ENCODE results near the gene SF3B2. TPM values are rescaled to one million over a fixed set of nuclear protein-coding genes. Genes with fewer than 3 reads are reported as not detected.
"Not testable (repeated sequence)": the region's sequence is repeated elsewhere in the genome, so short reads cannot be mapped to it uniquely, and the experiment has no call there.

Gene SF3B2
- total RNA-seq, 1 experiment from 2014 or later: 237 TPM

GRCh38 chr11:66008468-66009101, 43.6 kb upstream of the SF3B2 start:
- no peaks in the 10 kb centered on the region for H3K9me3 ChIP-seq (ENCODE audit: control insufficient read depth, low read depth, low read length)
- Mint-ChIP-seq H3K27ac (no peak overlapping the region; a peak in 1 of 7 replicates), H3K36me3 (ENCODE audit: insufficient read depth in 1 of 3, low read depth in 3 of 3) (peaks cover 5 to 23% (median 17%) of the 10 kb centered on the region in 3 experiments; a peak in 5 of 7 replicates), H3K4me3 (no peak overlapping the region), H3K9me3 (no peaks in the 10 kb centered on the region), H3K4me1 (peaks cover 16 to 30% of the 10 kb centered on the region in 2 experiments), H3K27me3 (ENCODE audit: low read depth) (no peaks in the 10 kb centered on the region; the same call in 1 of the 2 replicates)
- H4K20me1 ChIP-seq (ENCODE audit: control insufficient read depth, insufficient read depth, insufficient read length): no peaks in the 10 kb centered on the region
- no peak overlapping the region for H3K9ac ChIP-seq (ENCODE audit: extremely low read depth, insufficient read length, low read length)
- no peak overlapping the region for H2BK5ac ChIP-seq (ENCODE audit: insufficient read length, low read length)
- no peak overlapping the region for H4K5ac ChIP-seq (ENCODE audit: insufficient read length, low read depth, low read length)
- H3K27ac ChIP-seq (ENCODE audit: insufficient read length, low read depth, low read length): no peak overlapping the region
- H4K8ac ChIP-seq (replicated peaks; ENCODE audit: insufficient read length, low read depth, low read length): no peak overlapping the region
- no peak for DNase-seq
- H2BK120ac ChIP-seq (ENCODE audit: low read depth, low read length, poor library complexity, severe bottlenecking): no peak overlapping the region
- H3K79me2 ChIP-seq (ENCODE audit: insufficient read depth, low read length): no peaks in the 10 kb centered on the region
- H2AK5ac ChIP-seq (ENCODE audit: insufficient read length, low read length): no peak overlapping the region
- TF ChIP-seq CTCF (conservative IDR thresholded peaks at IDR 0.05): no peak
- no peak overlapping the region for H3K14ac ChIP-seq (ENCODE audit: insufficient read depth, low read length)
- H3K4me1 ChIP-seq (ENCODE audit: insufficient read depth, low read length): no peaks in the 10 kb centered on the region
- no peak overlapping the region for H2BK12ac ChIP-seq (ENCODE audit: insufficient read length, low read depth, low read length)
- no peaks in the 10 kb centered on the region for H3K79me1 ChIP-seq (ENCODE audit: insufficient read depth, low read depth, low read length, poor library complexity, severe bottlenecking)
- no peak overlapping the region for H3K23ac ChIP-seq (ENCODE audit: insufficient read length, low read depth, low read length)
- no CpG with 5 or more reads among the region's 10 CpGs for WGBS (ENCODE audit: extremely low coverage, insufficient read length, low lambda C conversion rate)
- H3T11ph ChIP-seq (ENCODE audit: low read length): no peak overlapping the region
- H3K23me2 ChIP-seq (ENCODE audit: insufficient read length, low read depth, low read length, poor library complexity, severe bottlenecking): peaks cover 5% of the 10 kb centered on the region
- H2BK15ac ChIP-seq (ENCODE audit: low read depth, low read length): no peak overlapping the region
- H4K91ac ChIP-seq (ENCODE audit: insufficient read length, low read depth, low read length): no peak overlapping the region
- no peak overlapping the region for H3K18ac ChIP-seq (ENCODE audit: insufficient read length, low read depth, low read length)
- no peak overlapping the region for H3K4ac ChIP-seq (ENCODE audit: low read depth, low read length)
- H3K56ac ChIP-seq (ENCODE audit: insufficient read length, low read depth, low read length): no peak overlapping the region
- H2BK20ac ChIP-seq (ENCODE audit: low read depth, low read length, poor library complexity, severe bottlenecking): no peak overlapping the region
- H3K27me3 ChIP-seq (ENCODE audit: insufficient read depth, low read length): peaks cover 4% of the 10 kb centered on the region; the same call in 1 of the 2 replicates
- H2AFZ ChIP-seq (ENCODE audit: low read length): no peak overlapping the region
- no peak overlapping the region for H3K4me2 ChIP-seq (ENCODE audit: insufficient read depth, insufficient read length, low read length)

- not testable (repeated sequence) for H3K27me3 ChIP-seq (ENCODE audit: insufficient read depth, low read length); H4K91ac ChIP-seq (ENCODE audit: insufficient read length, low read depth, low read length); H3K18ac ChIP-seq (ENCODE audit: insufficient read length, low read depth, low read length); H3K56ac ChIP-seq (ENCODE audit: insufficient read length, low read depth, low read length); H3K27ac ChIP-seq (ENCODE audit: insufficient read length, low read depth, low read length); H3K9me3 Mint-ChIP-seq; H3K9me3 ChIP-seq (ENCODE audit: control insufficient read depth, low read depth, low read length); H3K4me3 Mint-ChIP-seq; H3T11ph ChIP-seq (ENCODE audit: low read length); H2BK20ac ChIP-seq (ENCODE audit: low read depth, low read length, poor library complexity, severe bottlenecking); H4K5ac ChIP-seq (ENCODE audit: insufficient read length, low read depth, low read length); H2BK120ac ChIP-seq (ENCODE audit: low read depth, low read length, poor library complexity, severe bottlenecking); H3K27ac Mint-ChIP-seq; H3K14ac ChIP-seq (ENCODE audit: insufficient read depth, low read length); H3K23ac ChIP-seq (ENCODE audit: insufficient read length, low read depth, low read length); H3K23me2 ChIP-seq (ENCODE audit: insufficient read length, low read depth, low read length, poor library complexity, severe bottlenecking); H3K79me2 ChIP-seq (ENCODE audit: insufficient read depth, low read length); H2BK15ac ChIP-seq (ENCODE audit: low read depth, low read length); H4K20me1 ChIP-seq (ENCODE audit: control insufficient read depth, insufficient read depth, insufficient read length); DNase-seq; H2BK12ac ChIP-seq (ENCODE audit: insufficient read length, low read depth, low read length); H2AK5ac ChIP-seq (ENCODE audit: insufficient read length, low read length); H3K9ac ChIP-seq (ENCODE audit: extremely low read depth, insufficient read length, low read length); H4K8ac ChIP-seq (replicated peaks; ENCODE audit: insufficient read length, low read depth, low read length); H3K4me1 ChIP-seq (ENCODE audit: insufficient read depth, low read length); H2BK5ac ChIP-seq (ENCODE audit: insufficient read length, low read length); H2AFZ ChIP-seq (ENCODE audit: low read length); H3K4me2 ChIP-seq (ENCODE audit: insufficient read depth, insufficient read length, low read length); H3K27me3 Mint-ChIP-seq (ENCODE audit: low read depth); H3K79me1 ChIP-seq (ENCODE audit: insufficient read depth, low read depth, low read length, poor library complexity, severe bottlenecking); H3K4ac ChIP-seq (ENCODE audit: low read depth, low read length)
- Mint-ChIP-seq H3K4me1 (peaks cover 16 to 30% of the 10 kb centered on the region in 2 experiments), H3K36me3 (ENCODE audit: insufficient read depth in 1 of 3, low read depth in 3 of 3) (peaks cover 0 to 11% (median 3%) of the 10 kb centered on the region in 3 experiments; a peak in 4 of 7 replicates)
- WGBS (ENCODE audit: extremely low coverage, insufficient read length, low lambda C conversion rate): no CpG with 5 or more reads among the region's 4 CpGs
Measured at GRCh38 chr11:66010036-66010435, 42.1 kb upstream of the SF3B2 start.
